ENCODE measurements around the gene NTNG1. TPM values are rescaled to one million over a fixed set of nuclear protein-coding genes. Genes with fewer than 3 reads are reported as not detected.
A peak's percentile ranks its signal among the peaks of the same experiment; 100 is the strongest.

The NTNG1 gene
- total RNA-seq, 1 experiment from 2014 or later = 2.3 TPM

DNA sequence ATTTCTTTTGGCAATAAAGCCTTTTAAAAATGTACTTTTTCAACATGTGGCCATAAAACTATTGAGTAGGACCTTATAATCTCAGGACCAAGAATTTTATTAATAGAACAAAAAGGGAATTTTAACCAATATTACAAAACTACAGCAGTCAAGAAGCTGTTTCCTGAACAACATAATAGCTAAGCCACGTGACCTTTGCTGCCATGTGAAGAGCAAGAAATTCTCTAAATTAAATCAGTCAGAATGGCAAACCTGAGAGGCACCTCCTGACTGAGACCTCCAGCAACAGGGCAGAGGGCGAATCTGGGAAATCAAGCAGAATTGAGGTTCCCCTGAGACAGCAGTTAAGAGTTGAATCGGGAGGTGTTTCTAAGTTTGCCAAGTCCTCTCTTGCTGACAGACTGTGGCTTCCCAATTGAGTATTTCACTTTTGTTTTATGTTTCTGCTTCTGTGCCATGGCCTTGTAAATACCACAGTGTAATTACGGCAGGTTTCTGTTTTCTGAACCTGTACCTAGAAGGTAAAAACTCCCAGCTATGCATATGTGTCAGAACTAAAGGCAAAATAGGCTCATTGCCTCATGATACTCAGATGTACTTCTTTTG lies 358.4 kb downstream of the NTNG1 start:
- TF ChIP-seq ATF1 (CRISPR knock-in tag; IDR thresholded peaks at IDR 0.05) (no peak), ESRRA (CRISPR knock-in tag; IDR thresholded peaks at IDR 0.05; ENCODE audit: borderline replicate concordance) (no peak), MYBL2 (CRISPR knock-in tag; IDR thresholded peaks at IDR 0.05) (no peak), NFE2L1 (CRISPR knock-in tag; IDR thresholded peaks at IDR 0.05) (no peak)
- TF ChIP-seq, protein P1, sequence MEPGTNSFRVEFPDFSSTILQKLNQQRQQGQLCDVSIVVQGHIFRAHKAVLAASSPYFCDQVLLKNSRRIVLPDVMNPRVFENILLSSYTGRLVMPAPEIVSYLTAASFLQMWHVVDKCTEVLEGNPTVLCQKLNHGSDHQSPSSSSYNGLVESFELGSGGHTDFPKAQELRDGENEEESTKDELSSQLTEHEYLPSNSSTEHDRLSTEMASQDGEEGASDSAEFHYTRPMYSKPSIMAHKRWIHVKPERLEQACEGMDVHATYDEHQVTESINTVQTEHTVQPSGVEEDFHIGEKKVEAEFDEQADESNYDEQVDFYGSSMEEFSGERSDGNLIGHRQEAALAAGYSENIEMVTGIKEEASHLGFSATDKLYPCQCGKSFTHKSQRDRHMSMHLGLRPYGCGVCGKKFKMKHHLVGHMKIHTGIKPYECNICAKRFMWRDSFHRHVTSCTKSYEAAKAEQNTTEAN (CRISPR knock-in tag; IDR thresholded peaks at IDR 0.05) = no peak
- Mint-ChIP-seq H3K9me3 (no peaks in the 10 kb centered on the region), H3K27ac (no peak overlapping the region), H3K27me3 (ENCODE audit: low read depth) (no peaks in the 10 kb centered on the region; the same call in 1 of the 2 replicates), H3K36me3 (no peaks in the 10 kb centered on the region), H3K4me1 (no peaks in the 10 kb centered on the region), H3K4me3 (no peak overlapping the region)
- ChIA-PET POLR2A (no interaction called here), CTCF (no interaction called here)
- DNase-seq (ENCODE audit: low spot score) (no peak), ATAC-seq (no peak)

DNA sequence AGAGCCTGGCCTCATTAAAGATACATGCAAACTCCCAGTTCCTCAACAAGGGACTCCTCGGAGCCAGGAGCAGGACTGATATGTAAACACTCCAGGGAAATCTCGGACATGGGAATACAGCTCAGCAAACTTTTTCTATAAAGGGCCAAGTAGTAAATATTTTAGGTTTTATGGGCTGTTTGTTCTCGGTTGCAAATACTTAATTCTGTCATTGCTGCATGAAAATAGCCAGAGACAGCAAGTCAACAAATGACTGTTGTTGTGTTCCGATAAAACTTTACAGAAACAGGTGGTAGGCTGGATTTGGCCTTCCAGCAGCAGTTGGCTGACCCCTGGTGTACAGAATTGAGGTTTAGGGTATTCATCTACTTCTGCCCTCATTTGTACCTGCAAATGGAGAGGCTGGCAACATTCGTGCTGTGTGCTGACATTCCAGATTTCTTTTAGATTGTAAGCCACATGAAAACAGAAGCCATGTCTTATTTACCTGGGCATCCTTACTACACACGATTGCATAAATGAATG lies 360.3 kb downstream of the NTNG1 start:
- Mint-ChIP-seq H3K36me3 (no peaks in the 10 kb centered on the region), H3K9me3 (no peaks in the 10 kb centered on the region), H3K27ac (no peak overlapping the region), H3K4me3 (no peak overlapping the region), H3K4me1 (no peaks in the 10 kb centered on the region), H3K27me3 (ENCODE audit: low read depth) (no peaks in the 10 kb centered on the region; the same call in 1 of the 2 replicates)
- TF ChIP-seq GTF2I (CRISPR knock-in tag; conservative IDR thresholded peaks at IDR 0.05) (no peak), RELA (CRISPR knock-in tag; IDR thresholded peaks at IDR 0.05; ENCODE audit: borderline replicate concordance) (no peak), ZNF416 (CRISPR knock-in tag; IDR thresholded peaks at IDR 0.05) (no peak), NFATC4 (CRISPR knock-in tag; IDR thresholded peaks at IDR 0.05) (no peak), ZNF138 (CRISPR knock-in tag; conservative IDR thresholded peaks at IDR 0.05) (no peak)
- TF ChIP-seq, protein P2, sequence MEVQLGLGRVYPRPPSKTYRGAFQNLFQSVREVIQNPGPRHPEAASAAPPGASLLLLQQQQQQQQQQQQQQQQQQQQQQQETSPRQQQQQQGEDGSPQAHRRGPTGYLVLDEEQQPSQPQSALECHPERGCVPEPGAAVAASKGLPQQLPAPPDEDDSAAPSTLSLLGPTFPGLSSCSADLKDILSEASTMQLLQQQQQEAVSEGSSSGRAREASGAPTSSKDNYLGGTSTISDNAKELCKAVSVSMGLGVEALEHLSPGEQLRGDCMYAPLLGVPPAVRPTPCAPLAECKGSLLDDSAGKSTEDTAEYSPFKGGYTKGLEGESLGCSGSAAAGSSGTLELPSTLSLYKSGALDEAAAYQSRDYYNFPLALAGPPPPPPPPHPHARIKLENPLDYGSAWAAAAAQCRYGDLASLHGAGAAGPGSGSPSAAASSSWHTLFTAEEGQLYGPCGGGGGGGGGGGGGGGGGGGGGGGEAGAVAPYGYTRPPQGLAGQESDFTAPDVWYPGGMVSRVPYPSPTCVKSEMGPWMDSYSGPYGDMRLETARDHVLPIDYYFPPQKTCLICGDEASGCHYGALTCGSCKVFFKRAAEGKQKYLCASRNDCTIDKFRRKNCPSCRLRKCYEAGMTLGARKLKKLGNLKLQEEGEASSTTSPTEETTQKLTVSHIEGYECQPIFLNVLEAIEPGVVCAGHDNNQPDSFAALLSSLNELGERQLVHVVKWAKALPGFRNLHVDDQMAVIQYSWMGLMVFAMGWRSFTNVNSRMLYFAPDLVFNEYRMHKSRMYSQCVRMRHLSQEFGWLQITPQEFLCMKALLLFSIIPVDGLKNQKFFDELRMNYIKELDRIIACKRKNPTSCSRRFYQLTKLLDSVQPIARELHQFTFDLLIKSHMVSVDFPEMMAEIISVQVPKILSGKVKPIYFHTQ (CRISPR knock-in tag; IDR thresholded peaks at IDR 0.05) = no peak
- TF ChIP-seq, protein P3, sequence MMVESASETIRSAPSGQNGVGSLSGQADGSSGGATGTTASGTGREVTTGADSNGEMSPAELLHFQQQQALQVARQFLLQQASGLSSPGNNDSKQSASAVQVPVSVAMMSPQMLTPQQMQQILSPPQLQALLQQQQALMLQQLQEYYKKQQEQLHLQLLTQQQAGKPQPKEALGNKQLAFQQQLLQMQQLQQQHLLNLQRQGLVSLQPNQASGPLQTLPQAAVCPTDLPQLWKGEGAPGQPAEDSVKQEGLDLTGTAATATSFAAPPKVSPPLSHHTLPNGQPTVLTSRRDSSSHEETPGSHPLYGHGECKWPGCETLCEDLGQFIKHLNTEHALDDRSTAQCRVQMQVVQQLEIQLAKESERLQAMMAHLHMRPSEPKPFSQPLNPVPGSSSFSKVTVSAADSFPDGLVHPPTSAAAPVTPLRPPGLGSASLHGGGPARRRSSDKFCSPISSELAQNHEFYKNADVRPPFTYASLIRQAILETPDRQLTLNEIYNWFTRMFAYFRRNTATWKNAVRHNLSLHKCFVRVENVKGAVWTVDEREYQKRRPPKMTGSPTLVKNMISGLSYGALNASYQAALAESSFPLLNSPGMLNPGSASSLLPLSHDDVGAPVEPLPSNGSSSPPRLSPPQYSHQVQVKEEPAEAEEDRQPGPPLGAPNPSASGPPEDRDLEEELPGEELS (CRISPR knock-in tag; IDR thresholded peaks at IDR 0.05) = no peak
- TF ChIP-seq, protein P4, sequence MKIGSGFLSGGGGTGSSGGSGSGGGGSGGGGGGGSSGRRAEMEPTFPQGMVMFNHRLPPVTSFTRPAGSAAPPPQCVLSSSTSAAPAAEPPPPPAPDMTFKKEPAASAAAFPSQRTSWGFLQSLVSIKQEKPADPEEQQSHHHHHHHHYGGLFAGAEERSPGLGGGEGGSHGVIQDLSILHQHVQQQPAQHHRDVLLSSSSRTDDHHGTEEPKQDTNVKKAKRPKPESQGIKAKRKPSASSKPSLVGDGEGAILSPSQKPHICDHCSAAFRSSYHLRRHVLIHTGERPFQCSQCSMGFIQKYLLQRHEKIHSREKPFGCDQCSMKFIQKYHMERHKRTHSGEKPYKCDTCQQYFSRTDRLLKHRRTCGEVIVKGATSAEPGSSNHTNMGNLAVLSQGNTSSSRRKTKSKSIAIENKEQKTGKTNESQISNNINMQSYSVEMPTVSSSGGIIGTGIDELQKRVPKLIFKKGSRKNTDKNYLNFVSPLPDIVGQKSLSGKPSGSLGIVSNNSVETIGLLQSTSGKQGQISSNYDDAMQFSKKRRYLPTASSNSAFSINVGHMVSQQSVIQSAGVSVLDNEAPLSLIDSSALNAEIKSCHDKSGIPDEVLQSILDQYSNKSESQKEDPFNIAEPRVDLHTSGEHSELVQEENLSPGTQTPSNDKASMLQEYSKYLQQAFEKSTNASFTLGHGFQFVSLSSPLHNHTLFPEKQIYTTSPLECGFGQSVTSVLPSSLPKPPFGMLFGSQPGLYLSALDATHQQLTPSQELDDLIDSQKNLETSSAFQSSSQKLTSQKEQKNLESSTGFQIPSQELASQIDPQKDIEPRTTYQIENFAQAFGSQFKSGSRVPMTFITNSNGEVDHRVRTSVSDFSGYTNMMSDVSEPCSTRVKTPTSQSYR (CRISPR knock-in tag; IDR thresholded peaks at IDR 0.05) = no peak
- DNase-seq (ENCODE audit: low spot score) (no peak), ATAC-seq (0 out of 2 replicates have a peak, but pooled peaks have one; percentile 34)
- POLR2A ChIA-PET = no interaction called here
- CTCF ChIA-PET = interaction anchor here (0.8 kb wide), 1 partner anchor 28 kb away, joined by 3 read pairs; no protein-coding TSS in a partner anchor

DNA sequence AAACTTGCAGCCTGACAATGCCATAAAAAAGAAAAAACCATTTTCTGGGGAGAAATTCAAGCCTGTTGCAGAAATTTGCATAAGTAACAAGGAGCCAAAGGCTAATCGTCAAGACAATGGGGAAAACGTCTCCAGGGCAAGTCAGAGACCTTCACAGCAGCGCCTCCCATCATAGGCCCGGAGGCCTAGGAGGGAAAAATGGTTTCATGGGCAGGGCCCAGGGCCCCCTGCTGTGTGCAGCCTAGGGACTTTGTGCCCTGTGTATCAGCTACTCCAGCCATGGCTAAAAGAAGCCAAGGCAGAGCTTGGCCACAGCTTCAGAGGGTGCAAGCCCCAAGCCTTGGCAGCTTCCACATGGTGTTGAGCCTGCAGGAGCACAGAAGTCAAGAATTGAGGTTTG lies 369.5 kb downstream of the NTNG1 start:
- ATAC-seq (no peak), DNase-seq (ENCODE audit: low spot score) (no peak)
- peaks cover 9% of the 10 kb centered on the region for H3K4me1 Mint-ChIP-seq
- ChIA-PET CTCF (no interaction called here), POLR2A (no interaction called here)
- H3K36me3 Mint-ChIP-seq = peaks cover 23% of the 10 kb centered on the region
- peaks cover 34% of the 10 kb centered on the region for H3K9me3 Mint-ChIP-seq
- no peak overlapping the region for H3K4me3 Mint-ChIP-seq
- H3K27me3 Mint-ChIP-seq (ENCODE audit: low read depth) = no peaks in the 10 kb centered on the region
- no peak overlapping the region for H3K27ac Mint-ChIP-seq
- TF ChIP-seq, protein P3 (CRISPR knock-in tag; IDR thresholded peaks at IDR 0.05) = no peak
- TF ChIP-seq CREB1 (CRISPR knock-in tag; IDR thresholded peaks at IDR 0.05) (no peak), ZNF219 (CRISPR knock-in tag; IDR thresholded peaks at IDR 0.05; ENCODE audit: borderline replicate concordance) (no peak), SMAD4 (CRISPR knock-in tag; IDR thresholded peaks at IDR 0.05) (no peak), ESRRA (CRISPR knock-in tag; IDR thresholded peaks at IDR 0.05; ENCODE audit: borderline replicate concordance) (no peak)
- TF ChIP-seq, protein P5, sequence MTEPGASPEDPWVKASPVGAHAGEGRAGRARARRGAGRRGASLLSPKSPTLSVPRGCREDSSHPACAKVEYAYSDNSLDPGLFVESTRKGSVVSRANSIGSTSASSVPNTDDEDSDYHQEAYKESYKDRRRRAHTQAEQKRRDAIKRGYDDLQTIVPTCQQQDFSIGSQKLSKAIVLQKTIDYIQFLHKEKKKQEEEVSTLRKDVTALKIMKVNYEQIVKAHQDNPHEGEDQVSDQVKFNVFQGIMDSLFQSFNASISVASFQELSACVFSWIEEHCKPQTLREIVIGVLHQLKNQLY (CRISPR knock-in tag; IDR thresholded peaks at IDR 0.05) = no peak
- TF ChIP-seq, protein P6, sequence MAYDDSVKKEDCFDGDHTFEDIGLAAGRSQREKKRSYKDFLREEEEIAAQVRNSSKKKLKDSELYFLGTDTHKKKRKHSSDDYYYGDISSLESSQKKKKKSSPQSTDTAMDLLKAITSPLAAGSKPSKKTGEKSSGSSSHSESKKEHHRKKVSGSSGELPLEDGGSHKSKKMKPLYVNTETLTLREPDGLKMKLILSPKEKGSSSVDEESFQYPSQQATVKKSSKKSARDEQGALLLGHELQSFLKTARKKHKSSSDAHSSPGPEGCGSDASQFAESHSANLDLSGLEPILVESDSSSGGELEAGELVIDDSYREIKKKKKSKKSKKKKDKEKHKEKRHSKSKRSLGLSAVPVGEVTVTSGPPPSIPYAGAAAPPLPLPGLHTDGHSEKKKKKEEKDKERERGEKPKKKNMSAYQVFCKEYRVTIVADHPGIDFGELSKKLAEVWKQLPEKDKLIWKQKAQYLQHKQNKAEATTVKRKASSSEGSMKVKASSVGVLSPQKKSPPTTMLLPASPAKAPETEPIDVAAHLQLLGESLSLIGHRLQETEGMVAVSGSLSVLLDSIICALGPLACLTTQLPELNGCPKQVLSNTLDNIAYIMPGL (CRISPR knock-in tag; IDR thresholded peaks at IDR 0.05) = no peak

Measured in WTC11 (cell line).